Urinary bladder (tissue), 4 donors: ENCODE data around the gene PARVA. TPM values are rescaled to one million over a fixed set of nuclear protein-coding genes. Genes with fewer than 3 reads are reported as not detected.

ENCODE experiments used
- DNase-seq: peaks from one replicate; pipeline ENCODE4 v3.0.0-alpha.2; 2015; ENCODE audit errors: extremely low spot score
- H3K27ac ChIP-seq: one replicate; pipeline ENCODE4 v1.5.1; 2013; ENCODE audit warnings: low read depth, mild to moderate bottlenecking, moderate library complexity
- H3K36me3 ChIP-seq: one replicate; pipeline ENCODE4 v1.6.1; 2013; ENCODE audit warnings: mild to moderate bottlenecking, moderate library complexity; ENCODE audit not compliant: insufficient read depth
- H3K4me1 ChIP-seq: one replicate; pipeline ENCODE4 v1.6.1; 2013; ENCODE audit warnings: mild to moderate bottlenecking, moderate library complexity; ENCODE audit not compliant: insufficient read depth
- H3K4me3 ChIP-seq: one replicate; pipeline ENCODE4 v1.5.1; 2013; ENCODE audit warnings: low read depth, low read length
- WGBS: extraction: QIAGEN DNeasy Blood & Tissue Kit; methylation state at CpG from one replicate; pipeline ENCODE4 v1.1.7; 2013; 5-methylcytosine and 5-hydroxymethylcytosine counted together
- polyA plus RNA-seq: library from polyadenylated mRNA; stranded (reverse); fragments of 200-250 nt; gene quantifications from one replicate; pipeline ENCODE4 v1.2.3, GENCODE V29; 2013
- total RNA-seq: library from RNA; depleted of rRNA; stranded (reverse); fragments of >200 nt; gene quantifications from one replicate; pipeline ENCODE4 v1.2.3, GENCODE V29; 2014
- donor health status: healthy with polysubstance abuse.
- donor health status: healthy.

The PARVA gene
- total and polyA plus RNA-seq, 2 donors, result 69.8 to 128 TPM

GRCh38 chr11:12438291-12438690 is 60.9 kb downstream of the PARVA start:
- Histone ChIP-seq H3K27ac (no peak overlapping the region), H3K4me3 (no peak overlapping the region), H3K4me1 (no peaks in the 10 kb centered on the region), H3K36me3 (no peaks in the 10 kb centered on the region)
- DNase-seq, result no peak

GRCh38 chr11:12439615-12440014 is 62.2 kb downstream of the PARVA start:
- H3K4me1 ChIP-seq, result no peaks in the 10 kb centered on the region
- 97% methylated on average over 4 of the region's 4 CpGs for WGBS
- H3K36me3 ChIP-seq, result no peaks in the 10 kb centered on the region
- H3K27ac ChIP-seq, result no peak overlapping the region
- DNase-seq, result no peak
- no peak overlapping the region for H3K4me3 ChIP-seq

- Histone ChIP-seq H3K4me1 (no peaks in the 10 kb centered on the region), H3K36me3 (no peaks in the 10 kb centered on the region), H3K27ac (no peak overlapping the region), H3K4me3 (no peak overlapping the region)
- DNase-seq, result no peak
- 92% methylated on average over 4 of the region's 4 CpGs for WGBS
Observed at GRCh38 chr11:12440565-12440964, 63.2 kb downstream of the PARVA start.

GRCh38 chr11:12441231-12441861 is 64.0 kb downstream of the PARVA start:
- no peaks in the 10 kb centered on the region for H3K4me1 ChIP-seq
- H3K27ac ChIP-seq, result no peak overlapping the region
- H3K36me3 ChIP-seq, result no peaks in the 10 kb centered on the region
- no peak for DNase-seq
- H3K4me3 ChIP-seq, result no peak overlapping the region
- WGBS, result 44% methylated on average over 7 of the region's 7 CpGs

- Histone ChIP-seq H3K27ac (no peak overlapping the region), H3K4me3 (no peak overlapping the region), H3K4me1 (no peaks in the 10 kb centered on the region), H3K36me3 (no peaks in the 10 kb centered on the region)
- no peak for DNase-seq
- 52% methylated on average over 2 of the region's 2 CpGs for WGBS
Observed at GRCh38 chr11:12444601-12445000, 67.2 kb downstream of the PARVA start.

GRCh38 chr11:12445001-12445400 is 67.6 kb downstream of the PARVA start:
- Histone ChIP-seq H3K27ac (no peak overlapping the region), H3K4me3 (no peak overlapping the region), H3K4me1 (no peaks in the 10 kb centered on the region), H3K36me3 (no peaks in the 10 kb centered on the region)
- WGBS, result 86% methylated on average over 2 of the region's 2 CpGs
- no peak for DNase-seq

GRCh38 chr11:12446863-12447262 is 69.5 kb downstream of the PARVA start:
- no peak for DNase-seq
- H3K36me3 ChIP-seq, result no peaks in the 10 kb centered on the region
- H3K4me3 ChIP-seq, result no peak overlapping the region
- no peaks in the 10 kb centered on the region for H3K4me1 ChIP-seq
- H3K27ac ChIP-seq, result no peak overlapping the region

- H3K4me1 ChIP-seq, result no peaks in the 10 kb centered on the region
- H3K27ac ChIP-seq, result no peak overlapping the region
- no peak overlapping the region for H3K4me3 ChIP-seq
- WGBS, result 69% methylated on average over 9 of the region's 9 CpGs
- H3K36me3 ChIP-seq, result no peaks in the 10 kb centered on the region
- no peak for DNase-seq
Observed at GRCh38 chr11:12448131-12448939, 71.0 kb downstream of the PARVA start.

GRCh38 chr11:12449961-12450715 is 72.8 kb downstream of the PARVA start:
- no peak overlapping the region for H3K4me3 ChIP-seq
- whole genome bisulfite sequencing, result 93% methylated on average over 3 of the region's 3 CpGs
- DNase-seq, result no peak
- H3K36me3 ChIP-seq, result no peaks in the 10 kb centered on the region
- H3K4me1 ChIP-seq, result no peaks in the 10 kb centered on the region
- H3K27ac ChIP-seq, result no peak overlapping the region

- Histone ChIP-seq H3K27ac (no peak overlapping the region), H3K36me3 (no peaks in the 10 kb centered on the region), H3K4me1 (no peaks in the 10 kb centered on the region), H3K4me3 (no peak overlapping the region)
- DNase-seq, result no peak
- 82% methylated on average over 2 of the region's 2 CpGs for WGBS
Observed at GRCh38 chr11:12451179-12451814, 73.9 kb downstream of the PARVA start.

GRCh38 chr11:12453243-12453642 is 75.9 kb downstream of the PARVA start:
- 92% methylated on average over 2 of the region's 2 CpGs for WGBS
- Histone ChIP-seq H3K36me3 (no peaks in the 10 kb centered on the region), H3K27ac (no peak overlapping the region), H3K4me3 (no peak overlapping the region), H3K4me1 (no peaks in the 10 kb centered on the region)
- no peak for DNase-seq

GRCh38 chr11:12454782-12455181 is 77.4 kb downstream of the PARVA start:
- H3K36me3 ChIP-seq, result no peaks in the 10 kb centered on the region
- H3K4me3 ChIP-seq, result no peak overlapping the region
- DNase-seq, result no peak
- H3K27ac ChIP-seq, result no peak overlapping the region
- no peaks in the 10 kb centered on the region for H3K4me1 ChIP-seq

- DNase-seq, result no peak
- Histone ChIP-seq H3K4me3 (no peak overlapping the region), H3K27ac (no peak overlapping the region), H3K36me3 (no peaks in the 10 kb centered on the region), H3K4me1 (no peaks in the 10 kb centered on the region)
- 44% methylated on average over 4 of the region's 4 CpGs for WGBS
Observed at GRCh38 chr11:12455938-12456337, 78.6 kb downstream of the PARVA start.
